Measurements from ENCODE around the gene RAI1.

Gene RAI1

GRCh38 chr17:17851103-17852002, 170.1 kb downstream of the RAI1 start:
- no peak for DNase-seq

- DNase-seq, result no peak
These were observed 171.7 kb downstream of the RAI1 start for GRCh38 chr17:17852930-17853329.

GRCh38 chr17:17853811-17854447, 172.7 kb downstream of the RAI1 start:
- no peak for DNase-seq

- no peak for DNase-seq
These were observed 174.7 kb downstream of the RAI1 start for GRCh38 chr17:17855976-17856375.

- DNase-seq, result no peak
These were observed 175.1 kb downstream of the RAI1 start for GRCh38 chr17:17856386-17856785.

- no peak for DNase-seq
These were observed 176.2 kb downstream of the RAI1 start for GRCh38 chr17:17857496-17857895.

- DNase-seq, result peak; percentile 34 to 41
These were observed 178.9 kb downstream of the RAI1 start for GRCh38 chr17:17859909-17860765.

- no peak for DNase-seq
These were observed 179.5 kb downstream of the RAI1 start for GRCh38 chr17:17860766-17861107.
